C4-2B (cell line): ENCODE results near the gene RECQL.

Experiments
- ZFX ChIP-seq: fragments of 450-650 bp; IDR thresholded peaks from 2 replicates; pipeline ENCODE4 v1.6.1; 2017
- TF ChIP-seq, protein P1 (sequence below): fragments of 450-650 bp; conservative IDR thresholded peaks from 2 replicates; pipeline ENCODE4 v1.5.1; 2017; ENCODE audit warnings: mild to moderate bottlenecking

DNA sequence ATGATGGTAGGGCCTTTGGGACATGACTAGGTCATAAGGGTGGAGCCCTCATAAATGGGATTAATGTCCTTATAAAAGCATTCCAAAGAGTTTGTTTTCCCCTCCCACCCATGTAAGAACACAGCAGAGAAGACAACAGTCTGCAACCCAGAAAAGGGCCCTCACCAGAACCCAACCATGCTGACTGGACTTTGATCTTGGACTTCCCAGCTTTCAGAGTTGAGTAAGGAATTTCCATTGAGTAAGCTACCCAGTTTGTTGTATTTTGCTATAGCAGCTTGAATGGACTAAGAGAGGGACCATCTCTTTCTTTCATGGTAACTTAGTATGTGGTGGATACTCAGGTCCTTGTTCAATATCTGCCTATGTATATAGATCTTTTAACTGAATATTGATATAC, 21.7 kb upstream of the RECQL start:
- TF ChIP-seq, protein P1, sequence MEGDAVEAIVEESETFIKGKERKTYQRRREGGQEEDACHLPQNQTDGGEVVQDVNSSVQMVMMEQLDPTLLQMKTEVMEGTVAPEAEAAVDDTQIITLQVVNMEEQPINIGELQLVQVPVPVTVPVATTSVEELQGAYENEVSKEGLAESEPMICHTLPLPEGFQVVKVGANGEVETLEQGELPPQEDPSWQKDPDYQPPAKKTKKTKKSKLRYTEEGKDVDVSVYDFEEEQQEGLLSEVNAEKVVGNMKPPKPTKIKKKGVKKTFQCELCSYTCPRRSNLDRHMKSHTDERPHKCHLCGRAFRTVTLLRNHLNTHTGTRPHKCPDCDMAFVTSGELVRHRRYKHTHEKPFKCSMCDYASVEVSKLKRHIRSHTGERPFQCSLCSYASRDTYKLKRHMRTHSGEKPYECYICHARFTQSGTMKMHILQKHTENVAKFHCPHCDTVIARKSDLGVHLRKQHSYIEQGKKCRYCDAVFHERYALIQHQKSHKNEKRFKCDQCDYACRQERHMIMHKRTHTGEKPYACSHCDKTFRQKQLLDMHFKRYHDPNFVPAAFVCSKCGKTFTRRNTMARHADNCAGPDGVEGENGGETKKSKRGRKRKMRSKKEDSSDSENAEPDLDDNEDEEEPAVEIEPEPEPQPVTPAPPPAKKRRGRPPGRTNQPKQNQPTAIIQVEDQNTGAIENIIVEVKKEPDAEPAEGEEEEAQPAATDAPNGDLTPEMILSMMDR = no peak
- TF ChIP-seq ZFX = no peak
